ENCODE results near the gene MUL1. TPM values are rescaled to one million over a fixed set of nuclear protein-coding genes. Genes with fewer than 3 reads are reported as not detected.

The MUL1 gene
- total RNA-seq, 1 experiment from 2014 or later = 22.8 TPM

- Histone ChIP-seq H3K9me3 (ENCODE audit: insufficient read depth, low read depth) (no peaks in the 10 kb centered on the region), H3K27ac (no peak overlapping the region), H3K4me3 (no peak overlapping the region), H4K20me1 (ENCODE audit: insufficient read depth) (no peaks in the 10 kb centered on the region), H3K79me2 (ENCODE audit: low read depth) (no peaks in the 10 kb centered on the region), H3K4me1 (replicated peaks; ENCODE audit: insufficient read depth) (peaks cover 34% of the 10 kb centered on the region), H2AFZ (no peak overlapping the region), H3K36me3 (ENCODE audit: low read depth) (no peaks in the 10 kb centered on the region), H3F3A (ENCODE audit: insufficient read depth, low read depth) (0 out of 2 replicates have a peak, but pooled peaks cover 4% of the 10 kb centered on the region), H3K9me2 (ENCODE audit: insufficient read depth) (no peaks in the 10 kb centered on the region), H3K4me2 (no peak overlapping the region), H3K27me3 (ENCODE audit: insufficient read depth, low read depth) (no peaks in the 10 kb centered on the region)
- intact Hi-C loops (cut with micrococcal nuclease; ENCODE audit: unreplicated experiment) = no loop called here
- TF ChIP-seq EZH2 (IDR thresholded peaks at IDR 0.05; ENCODE audit: low read depth) (no peak), CTCF (conservative IDR thresholded peaks at IDR 0.05) (no peak)
- POLR2A ChIA-PET (ENCODE audit: unreplicated experiment) = no interaction called here
- CTCF ChIA-PET = no interaction called here
- no TSS peak for BruUV-seq (replicated peaks)
- DNase-seq = no peak
Measured at GRCh38 chr1:20472860-20473711, 34.9 kb downstream of the MUL1 start.

- Histone ChIP-seq H3F3A (ENCODE audit: insufficient read depth, low read depth) (0 out of 2 replicates have a peak, but pooled peaks cover 4% of the 10 kb centered on the region), H3K9me3 (ENCODE audit: insufficient read depth, low read depth) (no peaks in the 10 kb centered on the region), H3K4me1 (replicated peaks; ENCODE audit: insufficient read depth) (peaks cover 26% of the 10 kb centered on the region), H3K4me2 (no peak overlapping the region), H3K79me2 (ENCODE audit: low read depth) (no peaks in the 10 kb centered on the region), H3K36me3 (ENCODE audit: low read depth) (no peaks in the 10 kb centered on the region), H2AFZ (no peak overlapping the region), H3K9me2 (ENCODE audit: insufficient read depth) (no peaks in the 10 kb centered on the region), H3K27ac (no peak overlapping the region), H4K20me1 (ENCODE audit: insufficient read depth) (no peaks in the 10 kb centered on the region), H3K27me3 (ENCODE audit: insufficient read depth, low read depth) (no peaks in the 10 kb centered on the region), H3K4me3 (no peak overlapping the region)
- no peak for TF ChIP-seq CTCF (conservative IDR thresholded peaks at IDR 0.05)
- TF ChIP-seq EZH2 (IDR thresholded peaks at IDR 0.05; ENCODE audit: low read depth) = no peak
- POLR2A ChIA-PET (ENCODE audit: unreplicated experiment) = no interaction called here
- CTCF ChIA-PET = interaction anchor here (0.6 kb wide), 1 partner anchor 38 kb away, joined by 3 read pairs; no protein-coding TSS in a partner anchor
- intact Hi-C loops (cut with micrococcal nuclease; ENCODE audit: unreplicated experiment) = no loop called here
- no peak for DNase-seq
- BruUV-seq (replicated peaks) = no TSS peak
Measured at GRCh38 chr1:20472121-20472520, 35.8 kb downstream of the MUL1 start.

- Histone ChIP-seq H3K9me3 (ENCODE audit: insufficient read depth, low read depth) (no peaks in the 10 kb centered on the region), H4K20me1 (ENCODE audit: insufficient read depth) (no peaks in the 10 kb centered on the region), H3K9me2 (ENCODE audit: insufficient read depth) (no peaks in the 10 kb centered on the region), H3K4me1 (replicated peaks; ENCODE audit: insufficient read depth) (peaks cover 11% of the 10 kb centered on the region; the same call in 1 of the 2 replicates), H3K27ac (no peak overlapping the region), H3K36me3 (ENCODE audit: low read depth) (no peaks in the 10 kb centered on the region), H3K4me3 (no peak overlapping the region), H3F3A (ENCODE audit: insufficient read depth, low read depth) (0 out of 2 replicates have a peak, but pooled peaks cover 4% of the 10 kb centered on the region), H3K79me2 (ENCODE audit: low read depth) (no peaks in the 10 kb centered on the region), H3K27me3 (ENCODE audit: insufficient read depth, low read depth) (no peaks in the 10 kb centered on the region), H3K4me2 (no peak overlapping the region), H2AFZ (no peak overlapping the region)
- ChIA-PET POLR2A (ENCODE audit: unreplicated experiment) (no interaction called here), CTCF (no interaction called here)
- intact Hi-C loops (cut with micrococcal nuclease; ENCODE audit: unreplicated experiment) = no loop called here
- no TSS peak for BruUV-seq (replicated peaks)
- no peak for TF ChIP-seq EZH2 (IDR thresholded peaks at IDR 0.05; ENCODE audit: low read depth)
- no peak for TF ChIP-seq CTCF (conservative IDR thresholded peaks at IDR 0.05)
- no peak for DNase-seq
Measured at GRCh38 chr1:20470194-20470593, 37.8 kb downstream of the MUL1 start.
